ENCODE results near the gene HSPG2. TPM values are rescaled to one million over a fixed set of nuclear protein-coding genes. Genes with fewer than 3 reads are reported as not detected.

The HSPG2 gene
- total and polyA plus RNA-seq, 2 of the 8 experiments (the other 6 are each of a cell fraction or from before 2014, with no cell fraction given) = 17.8 to 111 TPM

DNA sequence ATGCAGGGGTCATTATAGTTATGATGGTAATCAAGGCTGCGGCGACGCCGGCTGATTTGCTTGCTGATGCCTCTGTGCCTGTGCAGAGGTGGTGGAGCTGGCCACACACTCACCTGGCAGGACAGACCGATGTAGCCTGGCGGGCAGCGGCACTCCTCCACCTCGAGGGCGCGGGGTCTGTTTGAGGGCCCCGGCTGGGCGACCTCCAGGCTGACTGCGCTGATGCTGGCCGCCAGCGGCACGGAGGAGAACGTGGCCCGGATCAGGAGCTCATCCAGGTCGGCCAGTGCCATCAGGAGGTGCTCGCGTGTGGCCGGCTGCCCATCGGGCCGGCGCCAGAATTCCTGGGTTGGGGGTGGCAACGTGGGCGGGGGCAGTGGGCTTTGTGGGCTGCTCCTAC, 72.4 kb downstream of the HSPG2 start:
- FAIRE-seq = no peak

More for the DNA sequence above, 72.4 kb downstream of the HSPG2 start:
- Histone ChIP-seq H2AFZ (ENCODE audit: low read length) (no peak overlapping the region), H2BK15ac (ENCODE audit: low read length) (no peak overlapping the region), H2AK5ac (ENCODE audit: low read depth, low read length) (no peak overlapping the region), H3K36me3 (ENCODE audit: control insufficient read depth in 2 of 4, insufficient read depth in 4 of 4, low read length in 3 of 4) (peaks cover 7 to 33% (median 26%) of the 10 kb centered on the region in 4 experiments), H2BK120ac (replicated peaks; ENCODE audit: low read depth, low read length) (no peak overlapping the region), H4K91ac (replicated peaks; ENCODE audit: insufficient read length, low read length) (no peak overlapping the region), H2BK5ac (ENCODE audit: low read depth, low read length) (0 out of 2 replicates have a peak overlapping the region, but pooled peaks have one; percentile 52), H3K14ac (ENCODE audit: insufficient read length) (no peak overlapping the region), H3K27me3 (replicated peaks in 1 of 4; ENCODE audit: control insufficient read depth in 3 of 4, extremely low read depth in 1 of 4, insufficient read depth in 3 of 4, low read length in 3 of 4) (no peaks in the 10 kb centered on the region), H3K9ac (replicated peaks in 1 of 4; ENCODE audit: extremely low read depth in 1 of 4, low read depth in 3 of 4, low read length in 3 of 4) (no peak overlapping the region), H3K79me2 (ENCODE audit: control insufficient read depth in 1 of 2, insufficient read depth in 2 of 2, low read length in 2 of 2) (no peaks in the 10 kb centered on the region), H2BK12ac (ENCODE audit: low read depth, low read length) (no peak overlapping the region), H3K4me1 (replicated peaks in 1 of 4; ENCODE audit: control insufficient read depth in 3 of 4, insufficient read depth in 4 of 4, low read length in 3 of 4) (peaks cover 7 to 13% (median 9%) of the 10 kb centered on the region in 4 experiments; a peak in 6 of 7 replicates), H3K4me3 (ENCODE audit: extremely low read depth in 1 of 4, insufficient read depth in 2 of 4, low read depth in 3 of 4, low read length in 4 of 4) (no peak overlapping the region), H3K23ac (ENCODE audit: insufficient read length) (no peak overlapping the region), H3K79me1 (ENCODE audit: low read depth, low read length) (no peaks in the 10 kb centered on the region; the same call in 1 of the 2 replicates), H3K9me3 (ENCODE audit: insufficient read depth in 2 of 2, low read depth in 1 of 2, low read length in 1 of 2) (no peaks in the 10 kb centered on the region), H3K27ac (ENCODE audit: low read depth, low read length) (no peak overlapping the region), H3K4ac (replicated peaks; ENCODE audit: insufficient read length, low read depth, low read length) (no peak overlapping the region), H4K8ac (ENCODE audit: extremely low read depth, insufficient read depth, low read length) (no peak overlapping the region), H3K4me2 (ENCODE audit: insufficient read depth in 1 of 2, low read depth in 2 of 2, low read length in 2 of 2) (no peak overlapping the region), H3K18ac (ENCODE audit: extremely low read depth, low read length) (no peak overlapping the region), H4K5ac (ENCODE audit: insufficient read length, low read depth, low read length) (no peak overlapping the region), H3K23me2 (ENCODE audit: low read depth, low read length) (no peaks in the 10 kb centered on the region), H4K20me1 (replicated peaks in 1 of 2; ENCODE audit: control insufficient read depth in 1 of 2, insufficient read depth in 2 of 2, low read length in 2 of 2) (peaks cover 0 to 5% of the 10 kb centered on the region in 2 experiments), H3K56ac (replicated peaks; ENCODE audit: insufficient read length, low read depth, low read length) (no peak overlapping the region), H2BK20ac (ENCODE audit: low read length) (no peak overlapping the region)
- TF ChIP-seq SP4 (IDR thresholded peaks at IDR 0.05; ENCODE audit: low read length) = no peak
- ChIA-PET POLR2A (ENCODE audit: partially characterized antibody) (no interaction called here), CTCF (ENCODE audit: partially characterized antibody) (interaction anchor here (1.1 to 2.1 kb wide), 2 partner anchors 99 to 116 kb away, joined by 3 to 8 read pairs; no protein-coding TSS in a partner anchor)
- no peak for DNase-seq (ENCODE audit: low read depth in 1 of 2, low spot score in 2 of 2)
- 92% methylated on average over 25 of the region's 27 CpGs; no CpG with 5 or more reads in 1 of the 2 experiments for WGBS, 2 experiments (ENCODE audit: extremely low coverage in 1 of 2, insufficient coverage in 1 of 2, insufficient read length in 1 of 2, insufficient replicate concordance in 2 of 2, low coverage in 1 of 2, low lambda C conversion rate in 2 of 2, missing lambda C conversion rate in 1 of 2)
